CD4-positive, alpha-beta memory T cell (primary cell): ENCODE measurements around the gene PID1. TPM values are rescaled to one million over a fixed set of nuclear protein-coding genes. Genes with fewer than 3 reads are reported as not detected.

Experiments used
- CTCF ChIA-PET: fragments of 350-600 bp; sonication (Branson Sonifier 250); formaldehyde crosslinking; loops from one replicate; lab custom pipeline; 2021; ENCODE audit warnings: inconsistent platforms; ENCODE audit not compliant: partially characterized antibody; lab: Charles Lee
- POLR2A ChIA-PET: fragments of 350-600 bp; sonication (Branson Sonifier 250); formaldehyde crosslinking; loops from one replicate; lab custom pipeline; 2021; ENCODE audit not compliant: partially characterized antibody; lab: Charles Lee
- DNase-seq, 5 donors: peaks; one replicate each; pipeline versions ENCODE4 v3.0.0 to v3.0.0-alpha.2; 2020 to 2022; ENCODE audit warnings: mixed read lengths in 1 of 5
- H3K27ac ChIP-seq: one replicate; pipeline ENCODE4 v1.7.0; 2013; ENCODE audit warnings: low read depth, low read length
- H3K27me3 ChIP-seq: 2 replicates; pipeline ENCODE4 v1.7.0; 2013; ENCODE audit warnings: mild to moderate bottlenecking, low read length, moderate library complexity; ENCODE audit not compliant: insufficient read depth
- H3K36me3 ChIP-seq: 2 replicates; pipeline ENCODE4 v1.7.0; 2013; ENCODE audit warnings: mild to moderate bottlenecking, low read length, moderate library complexity; ENCODE audit not compliant: insufficient read depth
- H3K4me1 ChIP-seq: 2 replicates; pipeline ENCODE4 v1.7.0; 2013; ENCODE audit warnings: mild to moderate bottlenecking, low read length, moderate library complexity; ENCODE audit not compliant: insufficient read depth
- H3K4me3 ChIP-seq, 2 donors: one replicate each; pipeline ENCODE4 v1.7.0; 2013; ENCODE audit warnings: low read length in 2 of 2, mild to moderate bottlenecking in 1 of 2
- H3K9me3 ChIP-seq, 2 donors: one replicate each; pipeline ENCODE4 v1.7.0; 2013; ENCODE audit warnings: low read length in 2 of 2, control low read depth in 1 of 2; ENCODE audit not compliant: control insufficient read depth in 1 of 2
- H3K27ac Mint-ChIP-seq, 7 donors: one replicate each; pipeline ENCODE4 v1.8.0; 2020 to 2021; ENCODE audit warnings: mixed read lengths in 7 of 7, mild to moderate bottlenecking in 6 of 7, inconsistent platforms in 3 of 7, moderate library complexity in 3 of 7
- H3K27me3 Mint-ChIP-seq, 2 donors: one replicate each; pipeline ENCODE4 v1.8.0; 2020 to 2021; ENCODE audit warnings: mixed read lengths in 2 of 2
- H3K36me3 Mint-ChIP-seq, 2 donors: one replicate each; pipeline ENCODE4 v1.8.0; 2020 to 2021; ENCODE audit warnings: mixed read lengths in 2 of 2, inconsistent platforms in 1 of 2, mild to moderate bottlenecking in 1 of 2
- H3K4me1 Mint-ChIP-seq, 4 donors: one replicate each; pipeline ENCODE4 v1.8.0; 2020 to 2021; ENCODE audit warnings: mixed read lengths in 4 of 4, mild to moderate bottlenecking in 1 of 4
- H3K4me3 Mint-ChIP-seq, 8 donors: one replicate each; pipeline ENCODE4 v1.8.0; 2020 to 2021; ENCODE audit warnings: mixed read lengths in 8 of 8, mild to moderate bottlenecking in 7 of 8, moderate library complexity in 6 of 8, inconsistent platforms in 3 of 8
- H3K9me3 Mint-ChIP-seq, 8 donors: one replicate each; pipeline ENCODE4 v1.8.0; 2020 to 2021; ENCODE audit warnings: mixed read lengths in 8 of 8, mild to moderate bottlenecking in 5 of 8, inconsistent platforms in 3 of 8, moderate library complexity in 1 of 8
- intact Hi-C: fragments of 100-400 bp; cut with micrococcal nuclease; formaldehyde crosslinking; loops from one replicate; pipeline ENCODE4 v1.15.1; 2023
- polyA plus RNA-seq, 2 donors: library from polyadenylated mRNA; unstranded; fragments of 300-500 nt; fragmentation: Illumina TruSeq; gene quantifications; one replicate each; pipeline ENCODE4 v1.2.3, GENCODE V29; 2021
- total RNA-seq, 2 experiments: library from RNA; stranded (reverse); gene quantifications; one replicate each; pipeline ENCODE4 v1.2.3, GENCODE V29; 2021

Gene PID1
- total and polyA plus RNA-seq, 4 experiments from 2014 or later = 0.47 to 0.55 TPM; not detected in 2

DNA sequence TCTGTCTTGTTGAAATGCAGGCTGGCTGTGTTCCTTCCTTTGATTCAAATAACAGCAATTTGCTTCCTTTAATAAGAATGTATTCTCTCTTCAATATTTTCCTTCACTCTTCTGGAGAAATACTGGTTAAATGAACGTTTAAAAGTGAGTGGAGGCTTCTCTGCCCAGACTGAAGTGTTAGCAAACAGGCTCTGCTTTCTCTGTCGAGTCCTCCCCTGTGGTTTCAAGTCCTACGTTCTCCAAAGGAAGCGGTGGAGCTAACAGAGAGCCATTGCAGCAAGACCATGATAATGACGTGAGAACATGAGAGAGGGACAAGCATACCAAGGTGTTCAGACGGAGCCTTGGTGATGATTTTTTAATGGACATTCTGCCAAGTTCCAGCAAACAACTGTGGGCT is 26.2 kb upstream of the PID1 start:
- no peaks in the 10 kb centered on the region for H3K36me3 ChIP-seq
- no peaks in the 10 kb centered on the region for H3K9me3 ChIP-seq
- no peak for DNase-seq
- Mint-ChIP-seq H3K4me1 (no peaks in the 10 kb centered on the region), H3K27me3 (no peaks in the 10 kb centered on the region), H3K9me3 (no peaks in the 10 kb centered on the region), H3K4me3 (no peak overlapping the region), H3K27ac (no peak overlapping the region), H3K36me3 (no peaks in the 10 kb centered on the region)
- H3K27me3 ChIP-seq = no peaks in the 10 kb centered on the region
- ChIA-PET POLR2A (no interaction called here), CTCF (no interaction called here)
- H3K27ac ChIP-seq = no peak overlapping the region
- no peaks in the 10 kb centered on the region for H3K4me1 ChIP-seq
- no peak overlapping the region for H3K4me3 ChIP-seq
- intact Hi-C loops = no loop called here

GRCh38 chr2:229296536-229296935 is 25.4 kb upstream of the PID1 start:
- DNase-seq = no peak
- Histone ChIP-seq H3K4me3 (no peak overlapping the region), H3K9me3 (no peaks in the 10 kb centered on the region), H3K27ac (no peak overlapping the region), H3K36me3 (no peaks in the 10 kb centered on the region), H3K4me1 (no peaks in the 10 kb centered on the region), H3K27me3 (no peaks in the 10 kb centered on the region)
- Mint-ChIP-seq H3K36me3 (no peaks in the 10 kb centered on the region), H3K4me1 (no peaks in the 10 kb centered on the region), H3K9me3 (no peaks in the 10 kb centered on the region), H3K4me3 (no peak overlapping the region), H3K27ac (no peak overlapping the region), H3K27me3 (no peaks in the 10 kb centered on the region)
- POLR2A ChIA-PET = no interaction called here
- intact Hi-C loops = no loop called here
- CTCF ChIA-PET = no interaction called here

DNA sequence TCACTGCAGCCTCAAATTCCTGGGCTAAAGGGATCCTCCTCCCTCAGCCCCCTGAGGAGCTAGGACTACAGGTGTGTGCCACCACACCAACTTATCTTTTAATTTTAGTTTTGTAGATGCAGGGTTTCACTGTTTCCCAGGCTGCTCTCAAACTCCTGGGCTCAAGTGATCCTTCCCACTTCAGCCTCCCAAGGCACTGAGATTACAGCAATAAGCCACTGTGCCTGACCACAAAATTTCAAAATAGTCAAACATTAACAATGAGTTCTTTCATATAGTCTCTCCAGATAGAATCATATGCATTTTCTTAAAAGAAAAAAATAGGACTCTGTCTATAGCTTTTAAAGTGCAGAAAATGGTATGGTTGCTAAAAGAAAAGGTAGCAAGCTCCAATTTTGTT is 24.9 kb upstream of the PID1 start:
- no peak overlapping the region for H3K4me3 ChIP-seq
- Mint-ChIP-seq H3K27me3 (no peaks in the 10 kb centered on the region), H3K4me3 (no peak overlapping the region), H3K9me3 (peaks cover 0 to under 1% (median 0%) of the 10 kb centered on the region in 8 donors), H3K4me1 (no peaks in the 10 kb centered on the region), H3K36me3 (no peaks in the 10 kb centered on the region), H3K27ac (no peak overlapping the region)
- H3K9me3 ChIP-seq = no peaks in the 10 kb centered on the region
- ChIA-PET POLR2A (no interaction called here), CTCF (interaction anchor here (0.6 kb wide), 1 partner anchor 78 kb away, joined by 3 read pairs; no protein-coding TSS in a partner anchor)
- no peaks in the 10 kb centered on the region for H3K27me3 ChIP-seq
- no peak for DNase-seq
- H3K4me1 ChIP-seq = no peaks in the 10 kb centered on the region
- H3K36me3 ChIP-seq = no peaks in the 10 kb centered on the region
- no peak overlapping the region for H3K27ac ChIP-seq
- intact Hi-C loops = no loop called here

GRCh38 chr2:229287823-229288222 is 16.7 kb upstream of the PID1 start:
- H3K4me1 Mint-ChIP-seq = no peaks in the 10 kb centered on the region
- no peak for DNase-seq
- H3K4me3 Mint-ChIP-seq = no peak overlapping the region
- Histone ChIP-seq H3K4me3 (no peak overlapping the region), H3K9me3 (no peaks in the 10 kb centered on the region), H3K27me3 (no peaks in the 10 kb centered on the region), H3K27ac (no peak overlapping the region), H3K36me3 (no peaks in the 10 kb centered on the region), H3K4me1 (no peaks in the 10 kb centered on the region)
- ChIA-PET POLR2A (no interaction called here), CTCF (no interaction called here)
- no peaks in the 10 kb centered on the region for H3K27me3 Mint-ChIP-seq
- H3K9me3 Mint-ChIP-seq = peaks cover 0 to 15% (median 4%) of the 10 kb centered on the region in 8 donors
- H3K27ac Mint-ChIP-seq = no peak overlapping the region
- no peaks in the 10 kb centered on the region for H3K36me3 Mint-ChIP-seq
- intact Hi-C loops = no loop called here

DNA sequence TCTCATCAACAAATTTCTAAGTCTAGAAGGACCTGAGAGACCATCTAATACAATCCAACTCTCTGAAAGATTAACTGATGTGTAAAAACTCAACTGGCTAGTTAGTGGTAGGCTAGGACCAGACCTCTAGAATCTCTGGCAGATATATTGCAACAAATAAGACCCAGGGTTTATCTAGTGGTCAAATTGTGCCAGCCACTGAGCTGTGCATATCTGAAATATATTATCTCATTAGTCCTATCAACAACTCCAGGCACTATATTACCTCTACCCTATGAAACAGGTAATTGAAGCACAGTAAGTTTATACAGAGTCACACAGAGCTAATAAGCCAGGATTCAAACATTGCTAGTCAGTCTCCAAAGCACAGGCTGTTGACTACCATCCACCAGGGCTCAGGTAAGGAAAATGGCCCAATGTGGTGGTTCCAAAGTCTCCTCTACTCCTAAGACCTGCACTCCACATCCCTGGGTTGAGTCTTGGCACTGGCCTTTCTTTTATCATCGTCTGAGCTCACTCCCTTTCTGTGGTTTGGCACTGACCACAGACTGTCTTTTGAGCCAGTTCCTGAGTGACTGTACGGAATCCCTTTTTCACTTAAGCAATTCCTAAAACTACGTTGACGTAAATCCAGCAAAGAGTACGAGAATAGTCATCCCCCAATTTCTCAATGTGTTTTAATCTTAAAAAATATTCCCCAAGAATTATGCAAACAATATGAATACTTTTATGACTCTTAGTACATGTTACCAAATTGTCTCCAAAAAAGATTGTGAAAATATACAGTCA is 11.9 kb upstream of the PID1 start:
- Histone ChIP-seq H3K27ac (no peak overlapping the region), H3K27me3 (no peaks in the 10 kb centered on the region), H3K36me3 (no peaks in the 10 kb centered on the region), H3K9me3 (no peaks in the 10 kb centered on the region), H3K4me1 (no peaks in the 10 kb centered on the region), H3K4me3 (no peak overlapping the region)
- Mint-ChIP-seq H3K9me3 (peaks cover 0 to 3% (median 0%) of the 10 kb centered on the region in 8 donors), H3K4me1 (no peaks in the 10 kb centered on the region), H3K36me3 (no peaks in the 10 kb centered on the region), H3K4me3 (no peak overlapping the region), H3K27me3 (no peaks in the 10 kb centered on the region), H3K27ac (no peak overlapping the region)
- intact Hi-C loops = no loop called here
- no peak for DNase-seq
- ChIA-PET POLR2A (no interaction called here), CTCF (no interaction called here)

DNA sequence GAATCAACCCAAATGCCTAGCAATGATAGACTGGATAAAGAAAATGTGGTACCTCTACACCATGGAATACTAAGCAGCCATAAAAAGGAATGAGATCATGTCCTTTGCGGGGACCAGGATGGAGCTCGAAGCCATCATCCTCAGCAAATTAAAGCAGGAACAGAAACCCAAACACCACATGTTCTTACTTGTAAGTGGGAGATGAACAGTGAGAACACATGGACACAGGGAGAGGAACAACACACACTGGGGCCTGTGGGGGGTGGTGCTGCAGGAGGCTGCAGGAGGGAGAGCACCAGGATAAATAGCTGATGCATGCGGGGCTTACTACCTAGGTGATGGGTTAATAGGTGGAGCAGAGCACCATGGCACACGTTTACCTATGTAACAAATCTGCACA is 8.4 kb upstream of the PID1 start:
- Mint-ChIP-seq H3K9me3 (peaks cover 0 to 3% (median 0%) of the 10 kb centered on the region in 8 donors), H3K4me3 (no peak overlapping the region), H3K36me3 (no peaks in the 10 kb centered on the region), H3K27me3 (no peaks in the 10 kb centered on the region), H3K27ac (no peak overlapping the region), H3K4me1 (no peaks in the 10 kb centered on the region)
- H3K27ac ChIP-seq = no peak overlapping the region
- intact Hi-C loops = no loop called here
- DNase-seq = no peak
- ChIA-PET CTCF (no interaction called here), POLR2A (no interaction called here)
- H3K27me3 ChIP-seq = no peaks in the 10 kb centered on the region
- H3K4me3 ChIP-seq = no peak overlapping the region
- H3K36me3 ChIP-seq = no peaks in the 10 kb centered on the region
- H3K4me1 ChIP-seq = no peaks in the 10 kb centered on the region
- no peaks in the 10 kb centered on the region for H3K9me3 ChIP-seq

DNA sequence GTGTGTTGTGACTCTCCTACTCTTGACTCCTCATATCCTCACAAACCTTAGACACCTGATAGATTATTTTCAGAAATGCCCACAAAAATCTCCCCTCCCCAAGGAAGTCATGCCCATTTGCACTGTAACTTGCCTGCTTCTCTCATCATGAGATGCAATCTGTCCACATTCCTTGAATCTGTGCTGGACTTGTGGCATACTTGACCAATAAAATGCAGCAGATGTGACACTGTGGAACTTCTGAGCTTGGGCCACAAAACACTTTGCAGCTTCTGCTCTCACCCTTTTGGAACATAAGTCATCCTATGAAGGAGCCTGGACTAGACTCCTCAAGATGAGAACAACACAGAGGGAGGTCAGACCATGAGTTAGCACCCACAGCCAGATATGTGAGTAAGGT is 4.4 kb upstream of the PID1 start:
- POLR2A ChIA-PET = no interaction called here
- H3K4me3 ChIP-seq = no peak overlapping the region
- peaks cover 10 to 11% of the 10 kb centered on the region in 2 donors for H3K27me3 Mint-ChIP-seq
- no peaks in the 10 kb centered on the region for H3K36me3 Mint-ChIP-seq
- CTCF ChIA-PET = interaction anchor here (1.4 kb wide), 1 partner anchor 23 kb away, joined by 3 read pairs; no protein-coding TSS in a partner anchor
- H3K4me1 Mint-ChIP-seq = peaks cover 2 to 6% (median 3%) of the 10 kb centered on the region in 4 donors
- no peaks in the 10 kb centered on the region for H3K9me3 ChIP-seq
- H3K27ac ChIP-seq = no peak overlapping the region
- peaks cover 0 to 3% (median 0%) of the 10 kb centered on the region in 8 donors for H3K9me3 Mint-ChIP-seq
- H3K36me3 ChIP-seq = no peaks in the 10 kb centered on the region
- no peak overlapping the region for H3K27ac Mint-ChIP-seq
- no peaks in the 10 kb centered on the region for H3K4me1 ChIP-seq
- intact Hi-C loops = no loop called here
- DNase-seq = no peak
- no peak overlapping the region for H3K4me3 Mint-ChIP-seq
- H3K27me3 ChIP-seq = peaks cover 3% of the 10 kb centered on the region
